Sigmoid colon (tissue), 7 donors: ENCODE measurements around the gene RBBP8NL. TPM values are rescaled to one million over a fixed set of nuclear protein-coding genes. Genes with fewer than 3 reads are reported as not detected.

Experiments
- DNase-seq: peaks from one replicate; pipeline ENCODE4 v3.0.0-alpha.2; 2019
- H3K27ac ChIP-seq, 4 donors: fragments of 200-600 bp; sonication (generic); one replicate each; pipeline ENCODE4 v1.5.1; 2016 to 2019; ENCODE audit warnings: mild to moderate bottlenecking in 1 of 4
- H3K27me3 ChIP-seq, 3 donors: fragments of 200-600 bp; sonication (generic); one replicate each; pipeline ENCODE4 v1.5.1; 2019; ENCODE audit warnings: mild to moderate bottlenecking in 1 of 3
- H3K36me3 ChIP-seq, 4 donors: fragments of 200-600 bp; sonication (generic); one replicate each; pipeline ENCODE4 v1.5.1; 2016 to 2019
- H3K4me1 ChIP-seq, 4 donors: fragments of 200-600 bp; sonication (generic); one replicate each; pipeline ENCODE4 v1.5.1; 2017 to 2019
- H3K4me3 ChIP-seq, 4 donors: fragments of 200-600 bp; sonication (generic); one replicate each; pipeline ENCODE4 v1.5.1; 2017 to 2019; ENCODE audit warnings: mild to moderate bottlenecking in 2 of 4, moderate library complexity in 1 of 4
- H3K9me3 ChIP-seq, 4 donors: fragments of 200-600 bp in 3 of 4; sonication (generic) in 3 of 4; one replicate each; pipeline versions ENCODE4 v1.5.1 to v1.6.1; 2013 to 2019
- CTCF ChIP-seq, 4 experiments: fragments of 450-650 bp in 3 of 4; fragments of 200-600 bp in 1 of 4; IDR thresholded peaks; one replicate each; pipeline ENCODE4 v1.5.1; 2016 to 2019; ENCODE audit warnings: antibody characterized with exemption in 4 of 4, mild to moderate bottlenecking in 3 of 4, moderate library complexity in 2 of 4
- EP300 ChIP-seq, 4 donors: sonication (generic); formaldehyde crosslinking; IDR thresholded peaks; one replicate each; pipeline ENCODE4 v1.6.1; 2017; ENCODE audit warnings: antibody characterized with exemption in 4 of 4
- POLR2A ChIP-seq, 2 donors: fragments of 450-650 bp; IDR thresholded peaks; one replicate each; pipeline ENCODE4 v1.6.1; 2016; ENCODE audit warnings: antibody characterized with exemption in 2 of 2, mild to moderate bottlenecking in 2 of 2, moderate library complexity in 2 of 2
- POLR2AphosphoS5 ChIP-seq, 4 donors: sonication (generic); formaldehyde crosslinking; IDR thresholded peaks; one replicate each; pipeline ENCODE4 v1.6.1; 2017; ENCODE audit warnings: antibody characterized with exemption in 4 of 4
- WGBS, 2 donors: extraction: QIAGEN DNeasy Blood & Tissue Kit; methylation state at CpG; one replicate each; pipeline ENCODE4 v1.1.7; 2013; 5-methylcytosine and 5-hydroxymethylcytosine counted together
- intact Hi-C: fragments of 100-400 bp; cut with DNase I; formaldehyde crosslinking; loops from one replicate; pipeline ENCODE4 v1.15.1; 2023
- polyA plus RNA-seq, 3 donors: library from polyadenylated mRNA; stranded (reverse); fragments of 200-250 nt; gene quantifications; one replicate each; pipeline ENCODE4 v1.2.3, GENCODE V29; 2013
- total RNA-seq, 4 donors: library from RNA; depleted of rRNA; stranded (reverse); fragments of >200 nt; gene quantifications; one replicate each; pipeline ENCODE4 v1.1.0, GENCODE V29; 2016
- donor health status: healthy with polysubstance abuse.
- donor health status: Bipolar disorder and iron deficiency.
- donor health status: healthy.

Gene RBBP8NL
- total and polyA plus RNA-seq, 7 donors = 4.2 to 12.5 (median 5.4) TPM; not detected in 4

DNA sequence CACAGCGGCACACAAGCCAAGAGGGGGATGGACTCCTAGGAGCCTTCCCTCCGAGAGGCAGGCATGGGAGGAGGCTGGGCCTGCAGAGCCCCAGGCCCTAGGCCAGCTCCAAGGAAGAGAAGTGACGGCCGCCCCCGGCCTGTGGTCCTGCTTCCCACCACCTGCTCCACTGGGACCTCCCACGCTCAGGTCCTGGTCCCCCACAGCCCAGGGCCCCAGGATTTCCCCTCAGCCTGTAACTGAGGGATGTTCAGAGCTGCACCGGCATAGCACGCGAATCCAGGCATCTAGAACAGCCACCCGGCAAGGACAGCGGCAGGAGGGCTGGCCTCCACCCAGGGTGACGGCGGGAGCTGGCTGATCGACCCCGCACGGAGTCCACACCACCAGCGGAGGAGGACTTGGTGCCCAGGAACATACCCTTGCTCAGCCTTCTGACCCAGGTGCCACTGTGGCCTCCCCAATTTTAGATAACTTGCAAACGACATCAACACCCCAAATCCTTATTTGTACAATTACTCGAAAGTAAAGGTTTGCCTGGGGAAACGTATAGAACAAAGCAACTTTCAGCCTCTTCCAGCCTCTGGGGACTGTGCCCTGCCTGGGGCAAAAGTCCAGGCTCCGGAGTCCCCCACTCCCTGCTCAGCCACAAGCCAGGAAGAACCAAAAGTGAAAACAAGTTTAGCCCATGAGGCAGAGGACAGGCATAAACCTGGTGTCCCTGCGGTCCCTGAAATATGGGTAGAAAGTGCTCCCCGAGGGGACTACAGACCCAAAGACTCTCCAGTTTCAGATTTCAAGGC lies 45.0 kb upstream of the RBBP8NL start:
- H3K4me3 ChIP-seq = no peak overlapping the region
- DNase-seq = no peak
- WGBS, 2 donors = 73 to 86% methylated on average over 23 of the region's 23 CpGs
- TF ChIP-seq POLR2AphosphoS5 (IDR thresholded peaks at IDR 0.05) (no peak), POLR2A (IDR thresholded peaks at IDR 0.05) (no peak), CTCF (IDR thresholded peaks at IDR 0.05) (no peak), EP300 (IDR thresholded peaks at IDR 0.05) (no peak)
- no peaks in the 10 kb centered on the region for H3K9me3 ChIP-seq
- no peak overlapping the region for H3K27ac ChIP-seq
- peaks cover 27 to 78% (median 64%) of the 10 kb centered on the region in 3 donors for H3K27me3 ChIP-seq
- no peaks in the 10 kb centered on the region for H3K36me3 ChIP-seq
- intact Hi-C loops = no loop called here
- peaks cover 0 to 32% (median 24%) of the 10 kb centered on the region in 4 donors for H3K4me1 ChIP-seq

- 75 to 83% methylated on average over 12 of the region's 12 CpGs for WGBS, 2 donors
- H3K27me3 ChIP-seq = peaks cover 14 to 59% (median 50%) of the 10 kb centered on the region in 3 donors
- peaks cover 0 to 18% (median 11%) of the 10 kb centered on the region in 4 donors for H3K4me1 ChIP-seq
These were observed 43.1 kb upstream of the RBBP8NL start for GRCh38 chr20:62470459-62470858.

DNA sequence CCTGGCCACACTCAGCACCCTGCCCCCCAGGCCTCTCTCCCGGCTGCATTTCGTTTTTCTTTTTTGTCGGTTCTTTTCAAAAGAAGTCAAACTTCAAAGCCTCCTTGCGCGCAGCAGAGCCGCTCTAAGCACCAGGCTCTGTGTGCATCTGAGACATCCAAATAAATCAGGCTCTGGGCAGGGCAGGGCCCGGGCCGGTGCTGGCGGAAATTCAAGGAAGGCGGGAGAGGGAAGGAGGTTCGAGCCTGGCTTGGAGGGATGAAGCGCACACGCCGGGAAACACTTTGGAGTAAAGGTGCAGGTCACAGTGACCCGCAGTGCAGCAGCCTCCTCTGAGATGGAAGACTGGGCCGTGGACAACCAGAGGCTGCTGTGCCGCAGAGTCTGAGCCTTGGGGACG lies 42.7 kb upstream of the RBBP8NL start:
- DNase-seq = no peak
- peaks cover 0 to 14% (median 6%) of the 10 kb centered on the region in 4 donors for H3K4me1 ChIP-seq
- H3K9me3 ChIP-seq = no peaks in the 10 kb centered on the region
- H3K27me3 ChIP-seq = peaks cover 9 to 54% (median 45%) of the 10 kb centered on the region in 3 donors
- H3K36me3 ChIP-seq = no peaks in the 10 kb centered on the region
- no peak overlapping the region for H3K27ac ChIP-seq
- TF ChIP-seq POLR2AphosphoS5 (IDR thresholded peaks at IDR 0.05) = no peak
- TF ChIP-seq EP300 (IDR thresholded peaks at IDR 0.05) = no peak
- no peak for TF ChIP-seq POLR2A (IDR thresholded peaks at IDR 0.05)
- TF ChIP-seq CTCF (IDR thresholded peaks at IDR 0.05) = no peak
- H3K4me3 ChIP-seq = no peak overlapping the region
- WGBS, 2 donors = 47 to 48% methylated on average over 18 of the region's 18 CpGs
- intact Hi-C loops = no loop called here

More at GRCh38 chr20:62470459-62470858, 43.1 kb upstream of the RBBP8NL start:
- Histone ChIP-seq H3K9me3 (no peaks in the 10 kb centered on the region), H3K4me3 (no peak overlapping the region), H3K36me3 (no peaks in the 10 kb centered on the region), H3K27ac (no peak overlapping the region)
- no peak for DNase-seq
- no peak for TF ChIP-seq POLR2A (IDR thresholded peaks at IDR 0.05)
- intact Hi-C loops = no loop called here

DNA sequence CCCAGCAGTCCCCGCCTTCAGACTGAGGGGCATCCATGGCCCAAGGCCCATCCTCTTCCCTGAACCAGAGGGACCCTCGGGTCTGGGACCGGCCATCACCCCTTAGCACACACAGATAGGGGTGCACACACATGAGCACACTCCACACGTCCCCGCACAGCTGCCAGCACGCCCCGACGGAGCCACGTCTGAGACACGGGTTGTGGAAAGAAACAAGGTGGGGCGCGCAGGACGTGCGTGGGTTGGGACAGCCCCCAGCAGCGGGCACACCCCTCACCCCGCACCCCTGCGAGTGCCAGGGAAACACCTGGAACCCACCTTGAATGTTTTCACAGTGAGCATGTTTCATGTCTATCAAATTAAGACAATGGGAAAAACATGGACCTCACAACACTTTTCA lies 42.0 kb upstream of the RBBP8NL start:
- intact Hi-C loops = no loop called here
- Histone ChIP-seq H3K36me3 (no peaks in the 10 kb centered on the region), H3K4me1 (peaks cover 0 to 7% (median 3%) of the 10 kb centered on the region in 4 donors), H3K27ac (no peak overlapping the region), H3K4me3 (no peak overlapping the region), H3K27me3 (peaks cover 5 to 48% (median 39%) of the 10 kb centered on the region in 3 donors), H3K9me3 (no peaks in the 10 kb centered on the region)
- TF ChIP-seq POLR2A (IDR thresholded peaks at IDR 0.05) = no peak
- TF ChIP-seq CTCF (IDR thresholded peaks at IDR 0.05) = no peak
- TF ChIP-seq POLR2AphosphoS5 (IDR thresholded peaks at IDR 0.05) = no peak
- TF ChIP-seq EP300 (IDR thresholded peaks at IDR 0.05) = no peak
- no peak for DNase-seq
- WGBS, 2 donors = 78 to 82% methylated on average over 17 of the region's 17 CpGs

- Histone ChIP-seq H3K9me3 (no peaks in the 10 kb centered on the region), H3K27ac (no peak overlapping the region), H3K4me1 (peaks cover 0 to 6% (median 2%) of the 10 kb centered on the region in 4 donors), H3K27me3 (peaks cover 0 to 28% (median 23%) of the 10 kb centered on the region in 3 donors), H3K4me3 (no peak overlapping the region), H3K36me3 (no peaks in the 10 kb centered on the region)
- whole genome bisulfite sequencing, 2 donors = 73 to 82% methylated on average over 19 of the region's 19 CpGs
- no peak for DNase-seq
- intact Hi-C loops = no loop called here
- TF ChIP-seq POLR2AphosphoS5 (IDR thresholded peaks at IDR 0.05) = no peak
- TF ChIP-seq POLR2A (IDR thresholded peaks at IDR 0.05) = no peak
- no peak for TF ChIP-seq CTCF (IDR thresholded peaks at IDR 0.05)
- TF ChIP-seq EP300 (IDR thresholded peaks at IDR 0.05) = no peak
These were observed 39.6 kb upstream of the RBBP8NL start for GRCh38 chr20:62466806-62467537.
